ENCODE data around the gene KANK2.
"Not testable (repeated sequence)": the region's sequence is repeated elsewhere in the genome, so short reads cannot be mapped to it uniquely, and the experiment has no call there.

The KANK2 gene

GRCh38 chr19:11169896-11170678 is 27.3 kb downstream of the KANK2 start:
- DNase-seq = no peak

- DNase-seq = no peak
These were observed 28.8 kb downstream of the KANK2 start for GRCh38 chr19:11168568-11168967.

GRCh38 chr19:11166281-11167142 is 30.8 kb downstream of the KANK2 start:
- DNase-seq = no peak

DNA sequence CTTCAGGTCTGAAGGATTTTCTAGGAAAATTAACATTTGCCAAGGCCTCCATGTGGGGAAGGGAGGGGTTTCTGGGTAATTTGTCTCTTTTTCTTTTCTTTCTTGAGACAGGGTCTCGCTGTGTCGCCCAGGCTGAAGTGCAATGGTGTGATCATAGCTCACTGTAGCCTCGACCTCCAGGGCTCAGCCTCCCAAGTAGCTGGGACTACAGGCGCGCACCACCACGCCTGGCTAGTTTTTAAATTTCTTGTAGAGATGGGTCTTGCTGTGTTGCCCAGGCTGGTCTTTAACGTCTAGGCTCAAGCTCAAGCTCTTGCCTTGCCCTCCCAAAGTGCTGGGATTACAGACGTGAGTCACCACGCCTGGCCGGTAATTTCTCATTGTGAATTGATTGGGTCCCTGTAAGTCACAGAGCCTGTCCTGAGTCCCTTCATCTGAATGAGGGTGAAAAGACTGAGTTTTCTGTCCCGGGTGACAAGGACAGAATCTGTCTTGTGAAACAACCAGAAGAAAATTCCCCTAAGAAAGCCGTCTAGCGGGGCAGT is 31.8 kb downstream of the KANK2 start:
- no peak for DNase-seq

DNA sequence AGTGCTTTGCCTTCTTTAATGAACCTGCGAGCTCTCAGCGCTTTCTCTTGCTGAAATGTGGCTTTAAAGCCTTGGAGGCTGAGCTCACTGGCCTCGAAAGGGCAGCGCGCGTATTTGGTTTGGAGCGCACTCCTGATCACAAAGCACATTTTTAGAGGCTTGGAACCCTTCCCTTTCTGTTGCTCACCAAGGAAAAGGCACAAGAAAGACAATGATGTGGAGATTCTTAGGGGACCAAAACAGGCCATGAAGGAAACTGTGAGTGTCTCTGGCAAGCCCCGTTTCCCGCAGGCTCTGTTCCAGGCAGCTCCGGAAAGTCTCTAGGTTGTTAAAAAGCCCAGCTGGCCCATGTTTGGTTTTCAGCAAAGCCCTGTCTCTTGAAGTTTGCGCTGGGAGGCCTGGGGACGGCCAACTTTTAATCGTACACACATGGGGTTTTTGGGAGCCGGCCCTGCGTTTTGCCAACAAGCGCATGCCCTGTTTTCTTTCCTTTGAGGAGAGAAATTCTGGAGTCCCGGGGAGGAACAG is 32.4 kb downstream of the KANK2 start:
- DNase-seq = no peak

DNA sequence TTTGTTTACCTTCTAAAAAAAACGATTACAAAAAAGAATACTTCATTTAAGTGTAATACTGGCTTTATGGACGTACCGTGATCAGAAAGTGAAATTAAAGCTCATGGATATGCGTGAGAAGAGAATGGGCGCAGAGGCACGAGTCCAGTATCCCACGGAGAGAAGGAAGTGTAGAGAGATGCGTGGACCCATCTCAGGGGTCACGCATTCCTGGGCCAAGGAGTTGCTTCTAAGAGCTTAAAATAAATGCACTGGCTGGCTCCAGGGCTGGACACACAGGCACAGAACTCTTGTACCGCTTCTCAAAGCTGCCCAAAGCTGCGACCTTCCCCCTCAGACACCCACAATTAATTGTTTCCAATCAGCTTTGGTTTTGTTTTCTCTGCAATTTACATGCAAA is 33.0 kb downstream of the KANK2 start:
- no peak for DNase-seq

- not testable (repeated sequence) for DNase-seq
These were observed 36.9 kb downstream of the KANK2 start for GRCh38 chr19:11160440-11160768.

DNA sequence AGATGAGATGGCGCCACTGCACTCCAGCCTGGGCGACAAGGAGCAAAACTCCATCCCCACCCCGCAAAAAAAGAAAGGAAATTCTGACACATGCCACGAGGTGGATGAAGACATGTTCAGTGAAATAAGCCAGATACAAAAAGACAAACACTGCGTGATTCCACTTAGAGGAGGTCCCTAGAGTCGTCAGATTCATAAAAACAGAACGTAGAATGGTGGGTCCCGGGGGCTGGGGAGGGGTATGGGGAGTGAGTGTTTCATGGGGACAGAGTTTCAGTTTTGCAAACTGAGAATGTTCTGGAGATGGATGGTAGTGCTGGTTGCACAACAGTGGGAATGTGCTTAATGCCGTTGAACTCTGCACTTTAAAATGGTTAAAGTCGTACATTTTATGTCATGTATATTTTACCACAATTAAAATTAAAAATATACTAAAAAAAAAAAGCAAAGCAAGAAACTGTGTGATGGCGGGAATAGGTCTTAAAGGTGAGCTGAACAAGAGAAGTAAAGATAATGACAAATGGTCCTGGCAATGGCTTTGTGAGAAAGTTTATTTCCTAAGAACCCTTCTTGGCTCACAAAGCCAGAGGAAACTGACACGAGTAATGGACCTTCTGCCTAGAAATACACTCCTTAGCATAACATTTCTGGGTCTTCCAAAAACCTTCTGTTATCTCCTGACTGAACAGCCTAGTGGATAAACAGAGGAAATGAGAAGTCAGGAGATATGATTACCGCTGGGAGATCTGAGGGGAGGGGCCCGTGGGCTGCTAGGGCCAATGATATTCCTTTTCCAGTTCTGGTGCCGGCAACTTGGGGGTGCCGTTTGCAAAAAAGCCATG is 37.5 kb downstream of the KANK2 start:
- DNase-seq = no peak

GRCh38 chr19:11155373-11156120 is 41.8 kb downstream of the KANK2 start, which contains the start of gene SPC24:
SPC24 (minus strand) TSS chr19:11155782; CDS start chr19:11155776, 6 bp downstream.
- peak; percentile 97 for DNase-seq

GRCh38 chr19:11154683-11155047 is 42.7 kb downstream of the KANK2 start:
- no peak for DNase-seq

GRCh38 chr19:11152318-11153062 is 44.9 kb downstream of the KANK2 start:
- DNase-seq = no peak

DNA sequence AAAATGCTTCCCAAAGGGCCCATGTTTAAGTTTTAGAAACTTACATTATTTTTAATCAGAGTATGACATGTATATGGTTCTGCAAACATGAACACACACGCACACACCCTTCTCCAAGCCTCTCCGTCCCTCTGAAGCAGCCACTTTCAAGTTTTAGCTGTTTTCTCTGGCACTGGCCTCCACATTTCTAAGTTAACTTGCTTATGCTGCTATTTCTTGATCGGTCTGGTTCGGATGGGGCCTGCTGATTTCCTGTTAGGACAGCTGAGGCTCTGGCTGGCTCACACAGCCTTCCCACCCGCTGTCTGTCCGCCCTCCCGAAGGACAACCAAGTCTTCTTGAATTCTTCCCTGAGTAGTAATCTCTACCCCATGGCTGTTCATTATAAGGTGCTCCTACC is 46.2 kb downstream of the KANK2 start:
- DNase-seq = no peak

DNA sequence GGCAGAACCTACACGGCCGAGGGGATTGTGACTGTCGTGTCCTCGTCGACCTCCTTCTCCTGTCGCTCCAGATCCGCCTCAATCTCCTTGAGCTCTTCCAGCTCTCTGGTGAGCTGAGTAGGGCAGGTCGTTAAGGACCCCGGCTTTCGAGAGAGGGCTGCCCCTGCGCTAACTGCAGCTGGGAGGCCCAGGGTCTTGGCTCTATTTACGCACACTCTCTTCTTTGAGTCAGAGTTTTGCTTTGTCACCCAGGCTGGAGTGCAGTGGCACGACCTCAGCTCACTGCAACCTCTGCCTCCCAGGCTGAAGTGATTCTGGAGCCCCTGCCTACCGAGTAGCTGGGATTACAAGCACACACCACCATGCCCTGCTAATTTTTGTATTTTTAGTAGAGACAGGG is 49.3 kb downstream of the KANK2 start:
- DNase-seq = no peak

GRCh38 chr19:11145536-11145924 is 51.8 kb downstream of the KANK2 start:
- no peak for DNase-seq

GRCh38 chr19:11142528-11143171 is 54.7 kb downstream of the KANK2 start:
- DNase-seq = no peak

GRCh38 chr19:11141937-11142527 is 55.3 kb downstream of the KANK2 start:
- no peak for DNase-seq

- no peak for DNase-seq
These were observed 56.4 kb downstream of the KANK2 start for GRCh38 chr19:11140896-11141295.

DNA sequence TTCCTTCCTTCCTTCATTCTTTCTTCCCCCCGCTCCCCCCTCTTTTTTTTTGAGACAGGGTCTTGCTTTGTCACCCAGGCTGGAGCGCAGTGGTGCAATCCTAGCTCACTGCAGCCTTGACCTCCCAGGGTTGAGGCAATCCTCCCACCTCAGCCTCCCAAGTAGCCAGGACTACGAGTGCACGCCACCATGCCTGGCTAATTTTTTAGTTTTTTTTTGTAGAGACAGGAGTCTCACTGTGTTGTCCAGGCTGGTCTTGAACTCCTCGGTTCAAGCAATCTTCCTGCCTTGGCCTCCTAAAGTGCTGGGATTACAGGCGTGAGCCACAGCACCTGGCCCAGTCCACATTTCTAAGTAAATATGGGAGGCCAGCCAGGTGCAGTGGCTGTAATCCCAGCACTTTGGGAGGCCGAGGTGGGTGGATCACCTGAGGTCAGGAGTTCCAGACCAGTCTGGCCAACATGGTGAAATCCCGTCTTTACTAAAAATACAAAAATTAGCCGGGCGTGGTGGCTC is 57.3 kb downstream of the KANK2 start:
- DNase-seq = not testable (repeated sequence)

GRCh38 chr19:11138601-11139300 is 58.6 kb downstream of the KANK2 start:
- DNase-seq = no peak
